BJ (cell line): Measurements from ENCODE around the gene MOV10. TPM values are rescaled to one million over a fixed set of nuclear protein-coding genes. Genes with fewer than 3 reads are reported as not detected.

Source experiments
- CTCF ChIA-PET: fragments of 350-600 bp; formaldehyde crosslinking; extraction: SDS; loops from one replicate; lab custom pipeline; 2021; ENCODE audit warnings: antibody characterized with exemption, inconsistent platforms; lab: Yijun Ruan, JAX
- POLR2A ChIA-PET: fragments of 300-600 bp; sonication (Branson Sonifier 250); formaldehyde crosslinking; extraction: SDS; loops from one replicate; lab custom pipeline; 2021; ENCODE audit warnings: antibody characterized with exemption; lab: Charles Lee
- DNase-seq: peaks from one replicate; pipeline ENCODE4 v3.0.0-alpha.2; 2011; ENCODE audit warnings: low read depth
- H3K27me3 ChIP-seq: 2 replicates; pipeline ENCODE4 v1.6.0; 2011; ENCODE audit warnings: low read length; ENCODE audit not compliant: control insufficient read depth, insufficient read depth
- H3K36me3 ChIP-seq: 2 replicates; pipeline ENCODE4 v1.5.1; 2011; ENCODE audit warnings: low read length; ENCODE audit not compliant: control insufficient read depth, insufficient read depth
- H3K4me3 ChIP-seq: 2 replicates; pipeline ENCODE4 v1.5.1; 2011; ENCODE audit warnings: low read depth, mild to moderate bottlenecking, control low read depth, low read length
- polyA plus RNA-seq: library from polyadenylated mRNA; depleted of rRNA; stranded (reverse); fragments of >200 nt; gene quantifications from 2 replicates; pipeline ENCODE4 v1.2.3, GENCODE V29; 2011
- TF ChIP-seq, protein P1 (sequence below): IDR thresholded peaks from 2 replicates; pipeline ENCODE4 v1.5.1; 2011; ENCODE audit warnings: low read depth, mild to moderate bottlenecking, control low read depth, inconsistent platforms, low read length, moderate library complexity; ENCODE audit not compliant: insufficient read depth

Gene MOV10
- polyA plus RNA-seq, 1 experiment = 93.7 TPM

DNA sequence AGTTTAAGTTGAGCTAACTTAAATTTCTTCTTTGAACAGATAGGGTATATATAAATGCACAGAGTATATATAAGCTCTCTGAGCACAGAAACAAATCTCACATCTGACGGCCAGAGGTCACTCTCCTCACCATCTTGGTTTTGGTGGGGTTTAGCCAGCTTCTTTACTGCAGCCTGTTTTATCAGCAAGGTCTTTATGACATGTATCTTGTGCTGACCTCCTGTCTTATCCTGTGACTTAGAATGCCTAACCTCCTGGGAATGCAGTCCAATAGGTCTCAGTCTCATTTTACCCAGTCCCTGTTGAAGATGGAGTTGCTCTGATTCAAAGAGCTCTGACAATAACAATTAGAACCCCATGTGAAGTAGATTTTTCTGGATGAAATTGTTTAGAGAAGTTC is 1.6 kb upstream of the MOV10 start:
- Histone ChIP-seq H3K4me3 (no peak overlapping the region), H3K36me3 (peaks cover 8% of the 10 kb centered on the region), H3K27me3 (no peaks in the 10 kb centered on the region)
- ChIA-PET CTCF (interaction anchor here (0.8 to 4.9 kb wide), 13 partner anchors 11 to 282 kb away, joined by 3 to 46 read pairs (median 5); partner anchors contain the start of gene PPM1J), POLR2A (interaction anchor here (0.5 kb wide), 1 partner anchor 129 kb away, joined by 9 read pairs; no protein-coding TSS in a partner anchor)
- TF ChIP-seq, protein P1, sequence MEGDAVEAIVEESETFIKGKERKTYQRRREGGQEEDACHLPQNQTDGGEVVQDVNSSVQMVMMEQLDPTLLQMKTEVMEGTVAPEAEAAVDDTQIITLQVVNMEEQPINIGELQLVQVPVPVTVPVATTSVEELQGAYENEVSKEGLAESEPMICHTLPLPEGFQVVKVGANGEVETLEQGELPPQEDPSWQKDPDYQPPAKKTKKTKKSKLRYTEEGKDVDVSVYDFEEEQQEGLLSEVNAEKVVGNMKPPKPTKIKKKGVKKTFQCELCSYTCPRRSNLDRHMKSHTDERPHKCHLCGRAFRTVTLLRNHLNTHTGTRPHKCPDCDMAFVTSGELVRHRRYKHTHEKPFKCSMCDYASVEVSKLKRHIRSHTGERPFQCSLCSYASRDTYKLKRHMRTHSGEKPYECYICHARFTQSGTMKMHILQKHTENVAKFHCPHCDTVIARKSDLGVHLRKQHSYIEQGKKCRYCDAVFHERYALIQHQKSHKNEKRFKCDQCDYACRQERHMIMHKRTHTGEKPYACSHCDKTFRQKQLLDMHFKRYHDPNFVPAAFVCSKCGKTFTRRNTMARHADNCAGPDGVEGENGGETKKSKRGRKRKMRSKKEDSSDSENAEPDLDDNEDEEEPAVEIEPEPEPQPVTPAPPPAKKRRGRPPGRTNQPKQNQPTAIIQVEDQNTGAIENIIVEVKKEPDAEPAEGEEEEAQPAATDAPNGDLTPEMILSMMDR = no peak
- no peak for DNase-seq

DNA sequence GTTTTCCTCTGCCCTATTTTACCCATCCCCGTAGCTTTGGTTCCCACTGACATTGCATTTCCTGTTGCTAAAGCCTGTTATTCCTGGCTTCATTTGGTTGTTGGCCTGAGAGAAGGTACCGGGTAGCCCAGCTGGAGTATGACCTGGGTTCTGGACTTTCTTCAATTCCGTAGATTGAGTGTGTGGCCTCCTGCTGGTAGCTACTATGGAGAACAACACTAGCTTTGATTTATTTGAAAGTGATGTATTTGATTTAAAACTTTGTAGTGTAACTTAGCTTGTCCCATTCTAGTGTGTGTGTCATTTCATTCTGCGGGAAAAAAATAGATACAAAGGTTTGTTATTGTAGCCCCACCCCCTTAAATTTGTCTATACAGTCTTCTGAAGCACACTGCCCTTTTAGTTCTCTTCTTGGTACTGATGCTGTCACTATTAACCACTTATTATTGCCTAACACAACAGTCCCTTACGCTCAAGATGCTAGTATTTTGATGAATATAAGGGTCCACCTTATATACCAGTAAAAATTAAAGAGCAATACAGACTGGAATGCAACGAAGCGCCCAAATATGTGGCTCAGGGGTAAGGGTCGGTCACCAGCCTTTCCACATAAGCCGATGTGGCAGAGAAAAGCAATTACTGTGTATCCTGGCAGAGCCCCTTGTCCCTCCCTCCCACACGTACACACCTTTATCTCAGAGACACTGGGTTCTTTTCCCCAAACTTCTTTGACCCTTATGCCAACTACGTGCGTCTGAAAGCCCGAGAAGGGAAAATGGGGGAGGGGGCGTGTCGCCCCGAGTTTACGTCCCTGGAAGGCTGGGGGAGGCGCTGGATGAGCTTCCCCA is 643 bp upstream of the MOV10 start:
- POLR2A ChIA-PET = interaction anchor here (0.5 kb wide), 2 partner anchors 130 to 292 kb away, joined by 5 to 9 read pairs; no protein-coding TSS in a partner anchor
- TF ChIP-seq, protein P1 = peak; percentile 66
- H3K36me3 ChIP-seq = peaks cover 8% of the 10 kb centered on the region
- H3K4me3 ChIP-seq = peak overlapping the region; percentile 54
- DNase-seq = no peak
- CTCF ChIA-PET = interaction anchor here (0.5 to 4.9 kb wide), 22 partner anchors 12 to 283 kb away, joined by 3 to 46 read pairs (median 4); no protein-coding TSS in a partner anchor
- H3K27me3 ChIP-seq = no peaks in the 10 kb centered on the region

DNA sequence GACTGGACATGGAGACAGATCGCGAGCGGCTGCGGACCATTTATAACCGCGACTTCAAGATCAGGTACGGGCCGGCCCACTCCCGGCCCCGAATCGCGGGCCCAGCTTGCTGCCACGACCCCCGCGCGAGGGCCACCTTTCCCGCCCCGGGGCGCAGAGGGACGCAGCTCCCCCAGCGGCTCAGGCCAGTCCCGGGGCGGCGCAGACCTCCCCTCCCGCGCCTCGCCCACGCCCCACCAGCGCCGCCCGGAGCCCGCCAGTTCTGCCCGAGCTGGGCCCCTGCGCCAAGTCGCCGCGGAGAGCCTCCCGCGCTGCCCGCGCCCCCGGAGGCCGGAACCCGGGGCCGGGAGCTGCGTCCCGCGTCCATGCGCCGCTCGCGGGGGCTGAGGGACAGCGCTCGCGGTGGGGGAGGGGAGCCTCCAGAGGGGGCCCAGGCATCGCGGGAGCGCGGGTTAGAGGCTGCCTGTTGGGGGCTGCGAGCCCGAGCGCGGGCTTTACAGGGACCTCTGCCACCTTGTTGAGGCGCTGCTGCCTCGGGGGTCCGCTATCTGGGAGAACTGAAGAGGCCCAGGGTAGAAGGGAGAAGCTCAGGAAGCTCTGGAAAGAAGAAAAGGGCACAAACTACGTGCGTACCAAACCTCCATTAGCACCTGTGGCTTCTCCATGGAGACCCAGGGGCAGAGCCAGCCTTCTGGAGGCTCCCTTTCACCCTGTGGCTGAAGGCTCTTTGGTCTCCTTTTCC is 698 bp downstream of the MOV10 start:
- Histone ChIP-seq H3K27me3 (no peaks in the 10 kb centered on the region), H3K4me3 (peak overlapping the region; percentile 54), H3K36me3 (peaks cover 4% of the 10 kb centered on the region)
- TF ChIP-seq, protein P1 = no peak
- ChIA-PET CTCF (interaction anchor here (0.6 to 4.9 kb wide), 17 partner anchors 11 to 285 kb away, joined by 3 to 46 read pairs (median 5); partner anchors contain the start of gene PPM1J), POLR2A (interaction anchor here (0.6 kb wide), 1 partner anchor 28 kb away, joined by 4 read pairs; no protein-coding TSS in a partner anchor)
- DNase-seq = no peak

DNA sequence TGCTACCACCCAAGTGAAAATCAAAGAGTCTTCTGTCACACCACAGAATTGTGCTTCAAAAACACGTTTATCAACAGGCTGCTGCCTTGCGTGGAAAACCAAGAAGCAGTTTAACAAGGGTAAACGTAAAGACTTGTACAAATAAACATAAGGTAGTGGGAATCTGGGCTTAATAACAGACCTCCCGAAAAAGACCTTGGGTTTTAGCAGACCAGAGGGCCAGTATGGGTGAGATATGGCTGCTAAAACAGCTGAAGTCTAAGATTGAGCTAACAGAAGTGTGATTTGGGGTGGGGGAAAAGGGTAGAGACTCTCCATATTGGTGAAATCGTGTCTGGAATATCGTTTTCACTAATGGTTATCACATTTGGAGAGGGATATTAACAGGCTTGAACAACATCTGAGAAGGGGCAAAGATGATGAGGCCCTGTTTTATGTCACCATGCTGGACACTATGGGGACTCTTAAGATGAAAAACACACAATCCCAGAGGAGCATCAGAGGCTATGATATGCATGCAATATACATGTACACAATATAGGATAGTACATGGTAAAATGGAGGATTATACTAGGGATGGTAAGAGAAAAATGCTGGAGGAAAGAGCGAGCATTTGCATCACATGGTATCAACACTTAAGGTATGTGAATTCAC is 1.4 kb downstream of the MOV10 start:
- H3K36me3 ChIP-seq = peaks cover 4% of the 10 kb centered on the region
- TF ChIP-seq, protein P1 = no peak
- peak overlapping the region; percentile 54 for H3K4me3 ChIP-seq
- H3K27me3 ChIP-seq = no peaks in the 10 kb centered on the region
- CTCF ChIA-PET = interaction anchor here (0.9 to 4.9 kb wide), 9 partner anchors 10 to 285 kb away, joined by 3 to 46 read pairs (median 5); no protein-coding TSS in a partner anchor
- no peak for DNase-seq
- POLR2A ChIA-PET = no interaction called here
